Small intestine (tissue), 7 donors: Measurements from ENCODE around the gene CD6. TPM values are rescaled to one million over a fixed set of nuclear protein-coding genes. Genes with fewer than 3 reads are reported as not detected.
"Not testable (repeated sequence)": the region's sequence is repeated elsewhere in the genome, so short reads cannot be mapped to it uniquely, and the experiment has no call there.

Source experiments
- DNase-seq, 2 donors: peaks; one replicate each; pipeline versions ENCODE4 v3.0.0 to v3.0.0-alpha.2; 2013
- FAIRE-seq: peaks from 2 replicates; lab custom pipeline; 2012; peaks lifted over from hg19 to GRCh38; lab: Jason Lieb, UNC
- H3K27ac ChIP-seq, 3 donors: one replicate each; pipeline ENCODE4 v1.5.1; 2013; ENCODE audit warnings: low read length in 2 of 3, mild to moderate bottlenecking in 2 of 3, control low read depth in 1 of 3, inconsistent platforms in 1 of 3, low read depth in 1 of 3, moderate library complexity in 1 of 3
- H3K27me3 ChIP-seq, 3 donors: one replicate each; pipeline ENCODE4 v1.6.1; 2013; ENCODE audit warnings: low read length in 3 of 3, inconsistent platforms in 1 of 3; ENCODE audit not compliant: control insufficient read depth in 3 of 3, insufficient read depth in 3 of 3
- H3K36me3 ChIP-seq, 3 donors: one replicate each; pipeline ENCODE4 v1.6.1; 2013; ENCODE audit warnings: low read length in 3 of 3, inconsistent platforms in 1 of 3, low read depth in 1 of 3, mild to moderate bottlenecking in 1 of 3, moderate library complexity in 1 of 3; ENCODE audit not compliant: control insufficient read depth in 3 of 3, insufficient read depth in 2 of 3
- H3K4me1 ChIP-seq, 3 donors: one replicate each; pipeline ENCODE4 v1.6.1; 2013; ENCODE audit warnings: low read length in 2 of 3, inconsistent platforms in 1 of 3, low read depth in 1 of 3, mild to moderate bottlenecking in 1 of 3, moderate library complexity in 1 of 3; ENCODE audit not compliant: control insufficient read depth in 3 of 3, insufficient read depth in 2 of 3
- H3K4me3 ChIP-seq, 3 donors: one replicate each; pipeline ENCODE4 v1.5.1; 2013; ENCODE audit warnings: low read length in 3 of 3, control low read depth in 1 of 3, inconsistent platforms in 1 of 3, low read depth in 1 of 3, mild to moderate bottlenecking in 1 of 3, moderate library complexity in 1 of 3
- H3K9me3 ChIP-seq, 2 donors: one replicate each; pipeline ENCODE4 v1.6.1; 2013; ENCODE audit warnings: low read depth in 1 of 2, low read length in 1 of 2; ENCODE audit not compliant: control insufficient read depth in 2 of 2, insufficient read depth in 1 of 2
- whole genome bisulfite sequencing, 3 donors: extraction: QIAGEN DNeasy Blood & Tissue Kit; methylation state at CpG; one replicate each; pipeline ENCODE4 v1.1.7; 2013; 5-methylcytosine and 5-hydroxymethylcytosine counted together
- polyA plus RNA-seq, 4 donors: library from polyadenylated mRNA; stranded (reverse) in 3 of 4; unstranded in 1 of 4; fragments of 200-250 nt in 3 of 4; fragments of 120-200 nt in 1 of 4; gene quantifications; one replicate each; pipeline versions ENCODE4 v1.2.1 to v1.2.3, GENCODE V29; 2013
- donor health status: healthy with polysubstance abuse.
- donor health status: control.
- donor health status: control.
- donor health status: Bipolar disorder and iron deficiency.
- donor health status: healthy.

The CD6 gene
- polyA plus RNA-seq, 4 donors: 1.3 to 5.1 (median 1.7) TPM

- Histone ChIP-seq H3K27ac (no peak overlapping the region), H3K4me3 (no peak overlapping the region), H3K9me3 (no peaks in the 10 kb centered on the region), H3K4me1 (no peaks in the 10 kb centered on the region), H3K36me3 (no peaks in the 10 kb centered on the region), H3K27me3 (no peaks in the 10 kb centered on the region)
- DNase-seq (no peak), FAIRE-seq (no peak)
- 59 to 97% (median 89%) methylated on average over 1 of the region's 1 CpG for WGBS, 3 donors
Measured at GRCh38 chr11:60968223-60968622, 3.3 kb upstream of the CD6 start.

GRCh38 chr11:60970369-60970774 lies 1.1 kb upstream of the CD6 start:
- H3K4me3 ChIP-seq: no peak overlapping the region
- FAIRE-seq (no peak), DNase-seq (peak; percentile 61 to 66)
- WGBS, 3 donors: 9 to 17% (median 14%) methylated on average over 9 of the region's 9 CpGs
- no peaks in the 10 kb centered on the region for H3K9me3 ChIP-seq
- no peaks in the 10 kb centered on the region for H3K27me3 ChIP-seq
- H3K36me3 ChIP-seq: no peaks in the 10 kb centered on the region
- no peak overlapping the region for H3K27ac ChIP-seq
- H3K4me1 ChIP-seq: no peaks in the 10 kb centered on the region

GRCh38 chr11:60970890-60971289 lies 590 bp upstream of the CD6 start:
- H3K27me3 ChIP-seq: no peaks in the 10 kb centered on the region
- H3K4me3 ChIP-seq: no peak overlapping the region
- no peaks in the 10 kb centered on the region for H3K4me1 ChIP-seq
- FAIRE-seq (no peak), DNase-seq (no peak)
- no peaks in the 10 kb centered on the region for H3K9me3 ChIP-seq
- 66 to 81% (median 74%) methylated on average over 5 of the region's 5 CpGs for WGBS, 3 donors
- H3K36me3 ChIP-seq: no peaks in the 10 kb centered on the region
- no peak overlapping the region for H3K27ac ChIP-seq

- Histone ChIP-seq H3K4me1 (no peaks in the 10 kb centered on the region), H3K4me3 (peak overlapping the region in 1 of 3 donors; percentile 53), H3K27ac (peak overlapping the region in 2 of 3 donors; percentile 52 to 68), H3K36me3 (no peaks in the 10 kb centered on the region), H3K27me3 (no peaks in the 10 kb centered on the region), H3K9me3 (no peaks in the 10 kb centered on the region)
- DNase-seq (no peak), FAIRE-seq (no peak)
- 71 to 81% (median 76%) methylated on average over 15 of the region's 15 CpGs for WGBS, 3 donors
Measured at GRCh38 chr11:60972182-60973030, 926 bp downstream of the CD6 start.

GRCh38 chr11:60973699-60974098 lies 2.2 kb downstream of the CD6 start:
- DNase-seq: no peak
- H3K27ac ChIP-seq: peak overlapping the region in 2 of 3 donors; percentile 38 to 60
- H3K27me3 ChIP-seq: peaks cover 0 to 3% (median 0%) of the 10 kb centered on the region in 3 donors
- 62 to 76% (median 75%) methylated on average over 6 of the region's 6 CpGs for WGBS, 3 donors
- H3K36me3 ChIP-seq: no peaks in the 10 kb centered on the region
- no peaks in the 10 kb centered on the region for H3K9me3 ChIP-seq
- peak overlapping the region in 1 of 3 donors; percentile 53 for H3K4me3 ChIP-seq
- H3K4me1 ChIP-seq: no peaks in the 10 kb centered on the region
- no peak for FAIRE-seq

- not testable (repeated sequence) for H3K27me3 ChIP-seq, H3K9me3 ChIP-seq, H3K36me3 ChIP-seq, FAIRE-seq, H3K4me1 ChIP-seq, DNase-seq
- Histone ChIP-seq H3K4me3 (peak overlapping the region in 2 of 3 donors; percentile 20 to 53), H3K27ac (peak overlapping the region in 2 of 3 donors; percentile 8 to 69)
- 72 to 82% (median 80%) methylated on average over 13 of the region's 13 CpGs for WGBS, 3 donors
Measured at GRCh38 chr11:60974316-60974715, 2.8 kb downstream of the CD6 start.

- FAIRE-seq (no peak), DNase-seq (no peak)
- no peaks in the 10 kb centered on the region for H3K9me3 ChIP-seq
- peak overlapping the region in 1 of 3 donors; percentile 69 for H3K27ac ChIP-seq
- H3K4me1 ChIP-seq: no peaks in the 10 kb centered on the region
- H3K27me3 ChIP-seq: peaks cover 0 to 3% (median 0%) of the 10 kb centered on the region in 3 donors
- peak overlapping the region in 2 of 3 donors; percentile 3 to 20 for H3K4me3 ChIP-seq
- 79 to 90% (median 80%) methylated on average over 6 of the region's 6 CpGs for WGBS, 3 donors
- no peaks in the 10 kb centered on the region for H3K36me3 ChIP-seq
Measured at GRCh38 chr11:60974726-60975125, 3.2 kb downstream of the CD6 start.

GRCh38 chr11:60977224-60977623 lies 5.7 kb downstream of the CD6 start:
- DNase-seq (no peak), FAIRE-seq (no peak)
- Histone ChIP-seq H3K9me3 (no peaks in the 10 kb centered on the region), H3K4me3 (no peak overlapping the region), H3K27ac (peak overlapping the region in 1 of 3 donors; percentile 26), H3K4me1 (no peaks in the 10 kb centered on the region), H3K27me3 (peaks cover 0 to 3% (median 0%) of the 10 kb centered on the region in 3 donors), H3K36me3 (no peaks in the 10 kb centered on the region)
- 72 to 93% (median 91%) methylated on average over 4 of the region's 4 CpGs for WGBS, 3 donors
